ENCODE data around the gene TMC7.
A peak's percentile ranks its signal among the peaks of the same experiment; 100 is the strongest.
"Not testable (repeated sequence)": the region's sequence is repeated elsewhere in the genome, so short reads cannot be mapped to it uniquely, and the experiment has no call there.

The TMC7 gene

DNA sequence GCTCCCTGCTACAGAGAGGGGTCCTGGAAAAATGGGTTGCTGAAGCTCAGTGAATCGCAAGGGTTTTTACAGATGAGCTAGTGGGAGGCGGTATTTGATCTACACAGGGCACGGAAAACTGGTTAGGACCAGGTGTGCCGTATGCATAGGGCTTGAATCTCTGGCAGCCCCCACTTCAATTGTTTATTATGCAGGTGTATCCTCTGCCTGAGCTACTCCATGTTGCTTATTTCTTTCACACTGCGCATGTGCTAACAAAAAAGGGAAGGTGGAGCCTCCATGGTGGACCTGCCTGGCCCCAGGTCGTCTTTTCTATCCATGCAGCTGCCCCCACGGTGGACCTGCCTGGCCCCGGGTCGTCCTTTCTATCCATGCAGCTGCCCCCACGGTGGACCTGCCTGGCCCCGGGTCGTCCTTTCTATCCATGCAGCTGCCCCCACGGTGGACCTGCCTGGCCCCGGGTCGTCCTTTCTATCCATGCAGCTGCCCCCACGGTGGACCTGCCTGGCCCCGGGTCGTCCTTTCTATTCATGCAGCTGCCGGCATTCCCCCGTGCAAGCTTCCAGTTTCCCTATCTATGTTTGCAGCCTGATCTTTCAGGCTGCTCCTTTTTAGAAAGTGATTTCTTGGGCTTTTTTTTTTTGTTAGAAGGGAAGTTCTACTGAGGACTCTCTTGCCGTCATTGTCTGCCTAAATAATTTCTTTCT is 27.7 kb upstream of the TMC7 start:
- not testable (repeated sequence) for H3K4me1 ChIP-seq (ENCODE audit: insufficient read depth, low read length); H3K9ac ChIP-seq (ENCODE audit: low read depth, low read length)

DNA sequence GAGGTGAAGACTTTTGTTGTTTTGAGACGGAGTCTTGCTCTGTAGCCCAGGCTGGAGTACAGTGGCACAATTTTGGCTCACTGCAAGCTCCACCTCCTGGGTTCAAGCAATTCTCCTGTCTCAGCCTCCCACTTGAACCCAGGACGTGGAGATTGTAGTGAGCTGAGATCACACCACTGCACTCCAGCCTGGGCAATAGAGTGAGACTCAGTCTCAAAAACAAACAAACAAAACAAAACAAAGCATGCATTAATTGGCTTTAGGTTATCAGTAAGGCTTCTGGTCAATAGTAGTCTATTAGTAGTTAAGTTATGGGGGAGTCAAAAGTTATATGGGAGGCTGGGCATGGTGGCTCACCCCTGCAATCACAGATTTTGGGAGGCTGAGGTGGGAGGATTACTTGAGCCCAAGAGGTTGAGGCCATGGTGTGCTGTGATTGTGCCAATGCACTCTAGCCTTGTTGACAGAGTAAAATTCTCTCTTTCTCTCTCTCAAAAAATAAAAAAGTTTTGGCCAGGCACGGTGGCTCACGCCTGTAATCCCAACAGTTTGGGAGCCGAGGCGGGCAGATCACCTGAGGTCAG is 27.0 kb upstream of the TMC7 start:
- H3K36me3 ChIP-seq (ENCODE audit: insufficient read depth, low read depth, low read length); H3K27ac ChIP-seq (ENCODE audit: low read length); H3K27me3 ChIP-seq (ENCODE audit: insufficient read depth, low read length); H3K4me1 ChIP-seq (ENCODE audit: insufficient read depth, low read length); H3K9me3 ChIP-seq (ENCODE audit: insufficient read depth, low read depth, low read length); H3K9ac ChIP-seq (ENCODE audit: low read depth, low read length); H3K4me3 ChIP-seq (ENCODE audit: low read length): not testable (repeated sequence)

More for the DNA sequence above, 27.7 kb upstream of the TMC7 start:
- not testable (repeated sequence) for H3K4me3 ChIP-seq (ENCODE audit: low read length); H3K36me3 ChIP-seq (ENCODE audit: insufficient read depth, low read depth, low read length); H3K27me3 ChIP-seq (ENCODE audit: insufficient read depth, low read length); H3K27ac ChIP-seq (ENCODE audit: low read length); H3K9me3 ChIP-seq (ENCODE audit: insufficient read depth, low read depth, low read length)

DNA sequence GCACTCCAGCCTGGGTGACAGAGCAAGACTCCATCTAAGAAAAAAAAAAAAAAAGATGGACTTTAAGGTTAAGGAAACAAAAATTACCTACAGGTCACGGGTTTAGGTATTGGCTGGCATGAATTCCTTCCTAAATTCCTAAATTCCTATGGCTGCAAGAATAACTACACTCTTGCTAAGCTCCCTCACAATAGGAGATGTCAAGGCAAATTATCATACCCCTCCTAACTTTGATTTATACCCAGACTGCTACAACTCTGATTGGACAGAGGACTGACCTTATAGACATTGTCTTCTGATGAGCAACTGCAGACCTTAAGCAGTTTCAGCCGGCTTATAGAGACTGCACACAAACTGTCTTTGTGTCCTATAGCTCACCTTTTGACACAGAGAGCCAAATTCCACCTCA is 25.1 kb upstream of the TMC7 start:
- Histone ChIP-seq H3K27me3 (ENCODE audit: insufficient read depth, low read length) (no peaks in the 10 kb centered on the region), H3K9ac (ENCODE audit: low read depth, low read length) (no peak overlapping the region), H3K27ac (ENCODE audit: low read length) (no peak overlapping the region), H3K36me3 (ENCODE audit: insufficient read depth, low read depth, low read length) (no peaks in the 10 kb centered on the region), H3K4me1 (ENCODE audit: insufficient read depth, low read length) (no peaks in the 10 kb centered on the region), H3K9me3 (ENCODE audit: insufficient read depth, low read depth, low read length) (no peaks in the 10 kb centered on the region), H3K4me3 (ENCODE audit: low read length) (no peak overlapping the region)

DNA sequence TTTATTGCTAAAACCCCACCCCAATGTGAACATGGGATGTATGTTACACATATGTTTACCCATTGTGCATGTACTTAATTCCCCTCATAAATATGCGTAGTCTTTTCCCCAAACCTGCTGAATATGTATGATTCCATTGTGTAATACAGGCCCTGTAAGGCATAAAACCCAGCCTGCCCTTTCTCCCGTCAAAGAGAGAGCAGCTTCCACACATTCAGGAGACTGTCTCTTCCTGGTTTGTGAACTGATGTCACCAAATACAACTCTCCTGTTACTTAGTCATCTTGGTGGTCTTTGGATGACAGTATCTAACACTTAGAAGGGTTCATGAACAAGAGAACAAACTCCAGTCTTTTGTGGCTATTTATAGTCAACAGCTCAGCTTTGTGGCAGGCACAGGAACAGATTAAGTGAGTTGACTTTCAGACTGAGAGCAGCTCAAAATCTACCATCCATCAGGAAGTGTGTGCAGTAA is 24.7 kb upstream of the TMC7 start:
- Histone ChIP-seq H3K4me3 (ENCODE audit: low read length) (no peak overlapping the region), H3K27ac (ENCODE audit: low read length) (no peak overlapping the region), H3K27me3 (ENCODE audit: insufficient read depth, low read length) (no peaks in the 10 kb centered on the region), H3K9me3 (ENCODE audit: insufficient read depth, low read depth, low read length) (no peaks in the 10 kb centered on the region), H3K9ac (ENCODE audit: low read depth, low read length) (0 out of 2 replicates have a peak overlapping the region, but pooled peaks have one; percentile 2), H3K36me3 (ENCODE audit: insufficient read depth, low read depth, low read length) (no peaks in the 10 kb centered on the region), H3K4me1 (ENCODE audit: insufficient read depth, low read length) (no peaks in the 10 kb centered on the region)

DNA sequence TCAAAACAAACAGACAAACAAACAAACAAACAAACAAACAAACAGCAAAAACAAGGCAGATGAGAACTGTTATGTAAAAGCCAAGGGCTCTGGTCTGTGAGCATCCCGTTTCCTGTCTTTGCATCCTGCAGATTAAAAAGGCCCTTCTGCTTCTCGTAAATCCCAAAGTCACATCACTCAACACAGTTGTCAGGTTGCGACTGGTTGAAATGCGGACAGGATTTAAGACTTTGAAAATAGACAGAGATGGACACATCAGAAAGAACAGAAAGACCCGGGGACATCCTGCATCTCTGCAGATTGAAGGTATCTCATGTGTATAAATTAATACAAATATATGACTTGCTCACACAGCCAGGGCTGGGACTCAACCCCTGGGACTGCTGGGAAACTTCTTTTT is 18.2 kb upstream of the TMC7 start:
- H3K9ac ChIP-seq (ENCODE audit: low read depth, low read length), result no peak overlapping the region
- H3K4me1 ChIP-seq (ENCODE audit: insufficient read depth, low read length), result 0 out of 2 replicates have a peak, but pooled peaks cover 3% of the 10 kb centered on the region
- H3K27me3 ChIP-seq (ENCODE audit: insufficient read depth, low read length), result no peaks in the 10 kb centered on the region
- H3K27ac ChIP-seq (ENCODE audit: low read length), result no peak overlapping the region
- no peaks in the 10 kb centered on the region for H3K9me3 ChIP-seq (ENCODE audit: insufficient read depth, low read depth, low read length)
- no peaks in the 10 kb centered on the region for H3K36me3 ChIP-seq (ENCODE audit: insufficient read depth, low read depth, low read length)
- no peak overlapping the region for H3K4me3 ChIP-seq (ENCODE audit: low read length)

DNA sequence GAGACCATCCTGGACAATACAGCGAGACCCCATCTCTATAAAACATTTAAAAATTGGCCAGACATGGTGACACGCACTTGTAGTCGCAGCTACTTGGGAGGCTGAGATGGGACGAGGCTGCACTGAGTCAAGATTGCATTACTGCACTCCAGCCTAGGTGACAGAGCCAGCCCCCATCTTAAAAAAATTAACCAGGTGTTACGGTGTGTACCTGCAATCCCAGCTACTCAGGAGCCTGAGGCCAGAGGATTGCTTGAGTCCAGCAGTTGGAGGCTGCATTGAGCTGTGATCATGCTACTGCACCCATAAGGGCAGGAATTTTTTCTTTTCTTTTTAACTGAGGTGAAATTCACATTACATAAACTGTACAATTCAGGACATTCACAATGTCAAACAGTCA is 16.9 kb upstream of the TMC7 start:
- no peaks in the 10 kb centered on the region for H3K27me3 ChIP-seq (ENCODE audit: insufficient read depth, low read length)
- H3K9me3 ChIP-seq (ENCODE audit: insufficient read depth, low read depth, low read length), result no peaks in the 10 kb centered on the region
- H3K4me3 ChIP-seq (ENCODE audit: low read length), result no peak overlapping the region
- H3K4me1 ChIP-seq (ENCODE audit: insufficient read depth, low read length), result 0 out of 2 replicates have a peak, but pooled peaks cover 3% of the 10 kb centered on the region
- no peaks in the 10 kb centered on the region for H3K36me3 ChIP-seq (ENCODE audit: insufficient read depth, low read depth, low read length)
- H3K9ac ChIP-seq (ENCODE audit: low read depth, low read length), result no peak overlapping the region
- no peak overlapping the region for H3K27ac ChIP-seq (ENCODE audit: low read length)

DNA sequence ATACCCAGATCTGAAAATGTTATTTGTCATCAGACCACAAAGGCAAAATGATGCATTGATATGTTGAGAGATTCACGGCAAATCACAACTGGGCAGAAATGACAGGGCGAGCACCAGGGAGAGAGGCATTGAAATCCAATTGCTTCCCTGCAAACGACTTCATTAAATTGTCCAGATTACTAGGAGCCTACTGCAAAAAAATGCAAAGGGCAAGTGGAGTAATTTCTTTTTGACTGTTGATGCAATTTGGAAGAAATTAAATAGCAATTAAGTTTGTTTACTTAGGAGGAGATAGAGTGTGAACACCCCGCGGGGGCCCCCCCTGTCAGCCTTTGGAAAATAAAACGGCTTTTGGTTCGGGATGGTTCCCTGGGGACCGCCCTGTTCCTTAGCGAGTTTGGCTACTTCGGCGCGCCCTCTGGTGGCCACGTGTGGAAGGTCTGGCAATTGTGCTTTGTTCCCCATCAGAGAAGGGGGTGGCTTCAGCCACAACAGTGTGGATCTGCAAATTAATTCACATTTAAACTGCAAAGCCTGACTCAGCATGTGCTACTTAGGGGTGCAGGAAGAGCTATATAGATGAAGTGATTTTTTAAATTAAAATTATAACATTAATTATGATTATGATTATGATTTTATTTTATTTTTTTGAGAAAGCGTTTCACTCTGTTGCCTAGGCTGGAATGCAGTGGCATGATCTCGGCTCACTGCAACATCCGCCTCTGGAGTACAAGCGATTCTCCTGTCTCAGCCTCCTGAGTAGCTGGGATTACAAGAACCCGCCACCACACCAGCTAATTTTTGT is 14.5 kb upstream of the TMC7 start:
- Histone ChIP-seq H3K36me3 (ENCODE audit: insufficient read depth, low read depth, low read length) (no peaks in the 10 kb centered on the region), H3K27ac (ENCODE audit: low read length) (no peak overlapping the region), H3K9ac (ENCODE audit: low read depth, low read length) (no peak overlapping the region), H3K4me1 (ENCODE audit: insufficient read depth, low read length) (0 out of 2 replicates have a peak, but pooled peaks cover 3% of the 10 kb centered on the region), H3K4me3 (ENCODE audit: low read length) (peak overlapping the region; percentile 58), H3K9me3 (ENCODE audit: insufficient read depth, low read depth, low read length) (no peaks in the 10 kb centered on the region), H3K27me3 (ENCODE audit: insufficient read depth, low read length) (no peaks in the 10 kb centered on the region)

DNA sequence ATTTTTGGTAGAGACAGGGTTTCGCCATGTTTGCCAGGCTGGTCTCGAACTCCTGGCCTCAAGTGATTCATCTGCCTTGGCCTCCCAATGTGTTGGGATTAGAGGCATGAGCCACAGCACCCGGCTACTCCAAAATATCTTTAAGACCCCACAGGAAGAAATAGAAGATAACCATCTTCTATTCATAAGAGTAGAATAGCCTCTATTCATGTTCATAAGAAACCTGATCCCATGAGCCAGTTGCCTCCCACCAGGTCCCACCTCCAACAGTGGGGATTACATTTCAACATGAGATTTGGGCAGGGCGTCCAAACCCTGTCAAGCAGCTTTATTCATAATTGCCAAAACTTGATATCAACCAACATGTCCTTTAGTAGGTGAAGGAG is 13.9 kb upstream of the TMC7 start:
- Histone ChIP-seq H3K36me3 (ENCODE audit: insufficient read depth, low read depth, low read length) (no peaks in the 10 kb centered on the region), H3K27ac (ENCODE audit: low read length) (no peak overlapping the region), H3K9me3 (ENCODE audit: insufficient read depth, low read depth, low read length) (no peaks in the 10 kb centered on the region), H3K4me1 (ENCODE audit: insufficient read depth, low read length) (0 out of 2 replicates have a peak, but pooled peaks cover 3% of the 10 kb centered on the region), H3K4me3 (ENCODE audit: low read length) (no peak overlapping the region), H3K9ac (ENCODE audit: low read depth, low read length) (no peak overlapping the region), H3K27me3 (ENCODE audit: insufficient read depth, low read length) (no peaks in the 10 kb centered on the region)

DNA sequence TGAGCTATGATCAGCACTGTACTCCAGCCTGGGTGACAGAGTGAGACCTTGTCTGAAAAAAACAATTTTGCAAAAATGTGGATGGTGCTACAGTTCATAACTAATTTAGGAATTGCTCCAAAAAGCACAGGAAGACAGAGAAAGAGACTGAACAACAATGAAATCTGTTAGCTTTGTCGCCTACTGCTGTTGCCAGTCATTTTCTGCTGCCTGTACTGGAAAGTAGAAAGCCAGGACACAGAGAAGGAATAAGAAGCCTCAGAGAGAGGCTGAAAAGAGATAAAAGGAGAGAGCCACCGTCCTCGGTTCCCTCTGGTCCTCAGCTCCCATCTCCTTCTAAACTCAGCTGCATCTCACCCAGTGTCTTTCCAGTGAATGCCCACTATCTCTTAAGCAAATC is 8.6 kb upstream of the TMC7 start:
- Histone ChIP-seq H3K36me3 (ENCODE audit: insufficient read depth, low read depth, low read length) (no peaks in the 10 kb centered on the region), H3K9ac (ENCODE audit: low read depth, low read length) (no peak overlapping the region), H3K27me3 (ENCODE audit: insufficient read depth, low read length) (no peaks in the 10 kb centered on the region), H3K9me3 (ENCODE audit: insufficient read depth, low read depth, low read length) (no peaks in the 10 kb centered on the region), H3K4me1 (ENCODE audit: insufficient read depth, low read length) (no peaks in the 10 kb centered on the region), H3K27ac (ENCODE audit: low read length) (no peak overlapping the region), H3K4me3 (ENCODE audit: low read length) (no peak overlapping the region)

DNA sequence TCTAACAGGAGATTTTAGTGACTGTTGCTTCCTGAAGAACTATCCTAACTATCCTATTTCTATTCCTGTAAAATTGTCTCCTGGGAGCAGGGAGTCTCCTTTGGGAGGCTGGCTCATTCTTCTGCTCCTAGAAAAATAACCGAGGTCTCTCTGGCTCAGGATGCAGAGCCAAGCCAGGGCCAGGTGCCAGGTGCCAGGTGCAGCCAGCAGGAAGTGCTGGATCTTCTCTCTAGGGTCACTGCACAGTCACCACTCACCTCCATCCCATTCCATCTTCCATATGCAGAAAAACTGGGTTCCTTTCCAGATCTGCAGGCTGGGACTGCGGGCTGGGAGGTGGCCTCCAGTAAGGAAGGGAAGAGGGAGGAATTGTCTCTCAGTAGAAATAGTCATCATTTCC is 3.8 kb upstream of the TMC7 start:
- Histone ChIP-seq H3K36me3 (ENCODE audit: insufficient read depth, low read depth, low read length) (no peaks in the 10 kb centered on the region), H3K27me3 (ENCODE audit: insufficient read depth, low read length) (no peaks in the 10 kb centered on the region), H3K4me1 (ENCODE audit: insufficient read depth, low read length) (no peaks in the 10 kb centered on the region; the same call in 1 of the 2 replicates), H3K27ac (ENCODE audit: low read length) (no peak overlapping the region), H3K4me3 (ENCODE audit: low read length) (no peak overlapping the region), H3K9ac (ENCODE audit: low read depth, low read length) (no peak overlapping the region), H3K9me3 (ENCODE audit: insufficient read depth, low read depth, low read length) (no peaks in the 10 kb centered on the region)

DNA sequence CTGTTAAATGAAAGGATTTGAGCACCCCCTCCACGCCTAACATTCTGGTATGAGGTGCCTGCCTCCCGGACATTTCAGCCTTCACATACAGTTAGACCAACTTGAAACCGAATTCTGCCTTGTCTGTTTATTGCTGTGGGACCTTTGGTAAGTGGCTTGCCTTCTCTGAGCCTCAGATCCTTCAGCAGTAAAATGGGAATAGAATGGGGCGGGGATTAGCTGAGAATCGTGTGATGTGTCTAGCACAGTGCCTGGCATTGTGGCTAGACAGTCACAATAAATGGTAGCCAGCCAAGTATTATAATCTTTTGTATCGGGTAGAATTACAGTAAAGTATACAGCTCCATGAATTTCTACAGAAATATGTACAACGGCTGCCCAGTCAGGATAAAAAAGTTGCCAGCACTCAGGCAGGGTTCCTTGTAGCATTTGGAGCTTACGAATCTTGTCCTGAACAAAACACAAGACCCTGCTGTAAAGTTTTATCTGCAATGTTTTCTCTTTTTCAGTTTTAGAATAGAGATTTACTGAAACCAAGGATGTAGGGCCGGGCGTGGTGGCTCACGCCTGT is 786 bp downstream of the TMC7 start:
- Histone ChIP-seq H3K27me3 (ENCODE audit: insufficient read depth, low read length) (no peaks in the 10 kb centered on the region), H3K9ac (ENCODE audit: low read depth, low read length) (peak overlapping the region; percentile 46; the same call in 1 of the 2 replicates), H3K9me3 (ENCODE audit: insufficient read depth, low read depth, low read length) (no peaks in the 10 kb centered on the region), H3K27ac (ENCODE audit: low read length) (no peak overlapping the region), H3K36me3 (ENCODE audit: insufficient read depth, low read depth, low read length) (no peaks in the 10 kb centered on the region), H3K4me3 (ENCODE audit: low read length) (peak overlapping the region; percentile 85), H3K4me1 (ENCODE audit: insufficient read depth, low read length) (no peaks in the 10 kb centered on the region; the same call in 1 of the 2 replicates)

Data from iPS-20b (cell line).